Body of pancreas (tissue), 4 donors: ENCODE results near the gene MRPL4. TPM values are rescaled to one million over a fixed set of nuclear protein-coding genes. Genes with fewer than 3 reads are reported as not detected.

Experiments
- ATAC-seq: fragments of 150-250 bp; one replicate; pipeline ENCODE4 v1.9.1; 2016
- DNase-seq, 4 donors: peaks; one replicate each; pipeline ENCODE4 v3.0.0-alpha.2; 2019
- H3K27ac ChIP-seq, 4 donors: fragments of 200-600 bp; sonication (generic); 1 replicate in 3 of 4; 2 replicates in 1 of 4; pipeline versions ENCODE4 v1.5.1 to v1.6.1; 2016 to 2019; ENCODE audit warnings: mild to moderate bottlenecking in 1 of 4, mixed read lengths in 1 of 4, moderate library complexity in 1 of 4
- H3K27me3 ChIP-seq, 2 donors: fragments of 200-600 bp; sonication (generic); one replicate each; pipeline ENCODE4 v1.6.0; 2016; ENCODE audit warnings: mild to moderate bottlenecking in 1 of 2
- H3K36me3 ChIP-seq, 2 donors: fragments of 200-600 bp; sonication (generic); replicated peaks in 1 of 2; 2 replicates each; pipeline ENCODE4 v1.5.1; 2016; ENCODE audit warnings: low read depth in 2 of 2; ENCODE audit not compliant: insufficient read depth in 1 of 2
- H3K4me1 ChIP-seq: fragments of 200-600 bp; sonication (generic); one replicate; pipeline ENCODE4 v1.6.0; 2016
- H3K4me3 ChIP-seq, 2 donors: fragments of 200-600 bp; sonication (generic); 1 replicate in 1 of 2; 2 replicates in 1 of 2; pipeline ENCODE4 v1.5.1; 2016 to 2019
- H3K9me3 ChIP-seq, 3 donors: fragments of 200-600 bp; sonication (generic); 1 replicate in 2 of 3; 2 replicates in 1 of 3; pipeline ENCODE4 v1.5.1; 2016
- CTCF ChIP-seq, 7 experiments: fragments of 450-650 bp in 4 of 7; fragments of 200-600 bp in 3 of 7; sonication (generic) in 3 of 7; IDR thresholded peaks; one replicate each; pipeline ENCODE4 v1.5.1; 2016 to 2019; ENCODE audit warnings: antibody characterized with exemption in 7 of 7
- POLR2A ChIP-seq, 3 donors: fragments of 450-650 bp; IDR thresholded peaks; one replicate each; pipeline ENCODE4 v1.6.1; 2016; ENCODE audit warnings: antibody characterized with exemption in 3 of 3, mild to moderate bottlenecking in 2 of 3
- WGBS, 2 donors: methylation state at CpG; one replicate each; pipeline ENCODE4 v1.1.5; 2017; 5-methylcytosine and 5-hydroxymethylcytosine counted together
- intact Hi-C: fragments of 100-400 bp; cut with DNase I; formaldehyde crosslinking; loops from one replicate; pipeline ENCODE4 v1.15.1; 2023
- total RNA-seq, 2 donors: library from RNA; depleted of rRNA; stranded (reverse); fragments of >200 nt; gene quantifications; one replicate each; pipeline ENCODE4 v1.1.0, GENCODE V29; 2016

MRPL4 gene
- total RNA-seq, 2 donors from 2014 or later: 17.9 to 18.1 TPM

- WGBS, 2 donors: 95 to 98% methylated on average over 11 to 16 of the region's 28 CpGs
- no peaks in the 10 kb centered on the region for H3K27me3 ChIP-seq
- H3K4me3 ChIP-seq: no peak overlapping the region
- ATAC-seq (no peak), DNase-seq (no peak)
- H3K36me3 ChIP-seq: no peaks in the 10 kb centered on the region
- H3K27ac ChIP-seq: no peak overlapping the region
- intact Hi-C loops: no loop called here
- H3K9me3 ChIP-seq: no peaks in the 10 kb centered on the region
- no peaks in the 10 kb centered on the region for H3K4me1 ChIP-seq
- TF ChIP-seq POLR2A (IDR thresholded peaks at IDR 0.05): no peak
- no peak for TF ChIP-seq CTCF (IDR thresholded peaks at IDR 0.05)
Observed at GRCh38 chr19:10223488-10224213, 28.4 kb upstream of the MRPL4 start.

DNA sequence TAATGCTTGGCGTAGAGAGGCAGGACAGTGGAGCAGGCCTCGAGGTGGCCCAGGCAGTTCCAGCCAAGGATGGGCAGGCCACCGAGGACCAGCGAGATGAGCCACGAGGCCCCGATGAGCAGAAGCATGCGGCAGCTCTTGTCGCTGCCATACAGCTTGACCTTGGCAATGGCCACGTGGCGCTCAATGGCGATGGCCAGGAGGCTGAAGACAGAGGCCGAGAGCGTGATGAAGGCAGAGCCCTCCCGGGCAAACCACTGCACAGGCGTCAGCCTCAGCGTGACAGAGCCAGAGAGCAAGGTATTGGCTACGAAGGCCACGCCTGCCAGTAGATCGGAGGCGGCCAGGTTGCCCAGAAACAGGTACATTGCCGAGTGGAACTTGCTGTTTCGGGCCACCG is 27.7 kb upstream of the MRPL4 start:
- WGBS, 2 donors: 93% methylated on average over 11 to 23 of the region's 23 CpGs

DNA sequence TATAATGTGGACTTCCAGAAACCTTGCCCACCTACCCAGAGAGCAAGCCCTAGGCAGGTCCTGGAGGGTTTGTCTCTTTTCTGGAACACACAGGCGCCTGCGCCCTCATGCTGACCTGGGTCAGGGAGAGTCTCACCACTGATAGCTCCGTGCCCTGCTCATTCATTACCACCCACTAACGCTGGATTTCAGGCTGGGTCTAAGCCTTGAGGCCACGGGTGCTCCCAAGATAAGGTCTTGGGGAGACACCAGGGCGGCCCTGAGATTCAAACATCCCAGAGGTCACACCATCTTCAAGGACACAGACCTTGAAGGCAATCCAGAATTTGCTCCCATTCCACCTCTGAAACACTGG is 26.0 kb upstream of the MRPL4 start:
- H3K4me3 ChIP-seq: no peak overlapping the region
- 77 to 79% methylated on average over 6 of the region's 6 CpGs for WGBS, 2 donors
- no peak for TF ChIP-seq POLR2A (IDR thresholded peaks at IDR 0.05)
- no peak for TF ChIP-seq CTCF (IDR thresholded peaks at IDR 0.05)
- intact Hi-C loops: no loop called here
- ATAC-seq (no peak), DNase-seq (no peak)
- H3K27me3 ChIP-seq: no peaks in the 10 kb centered on the region
- H3K27ac ChIP-seq: peak overlapping the region in 1 of 4 donors; percentile 26
- H3K4me1 ChIP-seq: peaks cover 13% of the 10 kb centered on the region
- H3K9me3 ChIP-seq: no peaks in the 10 kb centered on the region
- H3K36me3 ChIP-seq: no peaks in the 10 kb centered on the region

More for the DNA sequence above, 27.7 kb upstream of the MRPL4 start:
- TF ChIP-seq POLR2A (IDR thresholded peaks at IDR 0.05) (no peak), CTCF (IDR thresholded peaks at IDR 0.05) (no peak)
- Histone ChIP-seq H3K27ac (no peak overlapping the region), H3K36me3 (no peaks in the 10 kb centered on the region), H3K27me3 (no peaks in the 10 kb centered on the region), H3K4me3 (no peak overlapping the region), H3K9me3 (no peaks in the 10 kb centered on the region), H3K4me1 (no peaks in the 10 kb centered on the region)
- no peak for DNase-seq
- intact Hi-C loops: no loop called here
- no peak for ATAC-seq

DNA sequence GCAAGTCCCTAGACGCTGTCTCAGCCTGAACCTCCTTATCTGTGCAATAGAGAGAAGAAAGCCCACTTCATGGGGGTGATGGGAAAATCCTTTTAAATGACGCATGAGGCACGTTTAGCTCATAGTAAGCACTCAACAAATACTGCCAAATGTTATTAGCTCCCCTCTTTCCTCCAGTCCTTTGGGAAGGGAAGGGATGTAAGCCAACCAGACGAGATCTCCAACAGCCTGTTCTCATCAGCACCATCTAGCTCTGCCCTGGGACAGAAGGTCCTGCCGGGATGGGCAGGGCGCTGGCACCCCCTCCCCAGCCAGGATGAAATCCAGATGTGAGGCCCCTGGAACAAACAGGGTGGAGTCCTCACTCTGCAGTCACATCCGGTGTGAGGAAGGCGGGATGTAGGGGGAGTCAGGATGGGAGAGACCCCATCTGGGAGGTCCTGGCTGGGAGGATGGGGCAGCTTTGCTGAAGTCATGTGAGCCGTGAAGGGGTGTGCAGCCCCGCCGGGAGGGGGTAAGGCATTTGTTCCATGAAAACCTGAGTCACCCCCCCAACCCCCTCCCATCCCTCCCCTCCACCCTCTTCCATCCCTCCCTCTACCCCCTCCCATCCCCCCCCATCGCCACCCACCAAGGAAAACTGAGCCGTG is 25.5 kb upstream of the MRPL4 start:
- TF ChIP-seq CTCF (IDR thresholded peaks at IDR 0.05): no peak
- TF ChIP-seq POLR2A (IDR thresholded peaks at IDR 0.05): no peak
- DNase-seq: peak in 3 of 4 donors; percentile 45 to 55 (median 49)
- intact Hi-C loops: no loop called here
- H3K4me3 ChIP-seq: no peak overlapping the region
- H3K36me3 ChIP-seq: no peaks in the 10 kb centered on the region
- WGBS, 2 donors: 64 to 77% methylated on average over 11 to 13 of the region's 13 CpGs
- H3K27ac ChIP-seq: peak overlapping the region in 2 of 4 donors; percentile 31 to 48
- H3K9me3 ChIP-seq: no peaks in the 10 kb centered on the region
- no peaks in the 10 kb centered on the region for H3K27me3 ChIP-seq
- ATAC-seq: peak; percentile 25
- H3K4me1 ChIP-seq: peaks cover 16% of the 10 kb centered on the region
